ENCODE results near the gene NRK. TPM values are rescaled to one million over a fixed set of nuclear protein-coding genes. Genes with fewer than 3 reads are reported as not detected.

NRK gene
- total and polyA plus RNA-seq, 2 of the 4 experiments (the other 2 are of a cell fraction) = 0.92 to 2.7 TPM

GRCh38 chrX:105821471-105822121 lies 743 bp upstream of the NRK start:
- Histone ChIP-seq H3K56ac (ENCODE audit: extremely low read depth, insufficient read depth, low read length) (no peak overlapping the region), H3K4me3 (ENCODE audit: insufficient read depth, low read depth, low read length) (peak overlapping the region; percentile 25), H4K5ac (ENCODE audit: low read depth, low read length) (no peak overlapping the region), H3K79me1 (ENCODE audit: low read depth in 1 of 2, low read length in 2 of 2) (no peaks in the 10 kb centered on the region), H3K4me2 (ENCODE audit: low read depth, low read length) (peak overlapping the region; percentile 59), H2AFZ (replicated peaks; ENCODE audit: low read length, poor library complexity) (peak overlapping the region; percentile 75), H3K27ac (ENCODE audit: insufficient read depth, low read length) (no peak overlapping the region), H2BK5ac (ENCODE audit: low read depth, low read length, poor library complexity, severe bottlenecking) (no peak overlapping the region), H4K20me1 (ENCODE audit: insufficient read depth, low read length) (no peaks in the 10 kb centered on the region), H3K14ac (replicated peaks; ENCODE audit: low read depth, low read length) (no peak overlapping the region), H2AK5ac (ENCODE audit: low read depth, low read length) (no peak overlapping the region), H3K23ac (ENCODE audit: low read depth, low read length) (no peak overlapping the region), H3K18ac (ENCODE audit: low read depth, low read length) (no peak overlapping the region), H3K36me3 (ENCODE audit: control insufficient read depth, insufficient read depth, low read length) (no peaks in the 10 kb centered on the region), H3K9ac (ENCODE audit: low read depth, low read length) (no peak overlapping the region), H2AK9ac (replicated peaks; ENCODE audit: low read depth, low read length, poor library complexity) (peak overlapping the region; percentile 57), H2BK120ac (ENCODE audit: low read depth, low read length) (no peak overlapping the region), H4K91ac (ENCODE audit: insufficient read depth, low read depth, low read length) (no peak overlapping the region), H2BK15ac (ENCODE audit: low read depth, low read length) (no peak overlapping the region), H3K4me1 (ENCODE audit: control insufficient read depth, insufficient read depth, low read length) (no peaks in the 10 kb centered on the region), H3K9me3 (ENCODE audit: control insufficient read depth, insufficient read depth, low read length) (no peaks in the 10 kb centered on the region; the same call in 1 of the 2 replicates), H3K9me1 (ENCODE audit: insufficient read depth, low read length) (no peaks in the 10 kb centered on the region), H3K4ac (ENCODE audit: low read depth, low read length) (no peak overlapping the region), H2BK20ac (ENCODE audit: low read depth, low read length) (no peak overlapping the region), H4K8ac (ENCODE audit: low read depth in 2 of 2, low read length in 2 of 2) (no peak overlapping the region), H3K27me3 (ENCODE audit: control insufficient read depth, insufficient read depth, low read length) (peaks cover 5% of the 10 kb centered on the region; the same call in 1 of the 2 replicates)
- POLR2A ChIA-PET (ENCODE audit: unreplicated experiment) = no interaction called here
- BruUV-seq (replicated peaks) = no TSS peak
- dilution Hi-C loops (cut with HindIII; ENCODE audit: low sequenced_read_pairs, unreplicated experiment) (no loop called here), intact Hi-C loops (cut with micrococcal nuclease) (no loop called here), in situ Hi-C loops (cut with MboI; ENCODE audit: low sequenced_read_pairs) (no loop called here)
- CTCF ChIA-PET = no interaction called here
- TF ChIP-seq CHD1 (IDR thresholded peaks at IDR 0.05; ENCODE audit: low read depth, low read length) = no peak
- TF ChIP-seq CEBPB (IDR thresholded peaks at IDR 0.05; ENCODE audit: low read depth, low read length) = peak; percentile 43; the same call in 1 of the 2 replicates
- TF ChIP-seq BHLHE40 (IDR thresholded peaks at IDR 0.05; ENCODE audit: low read depth, low read length) = peak; percentile 34; the same call in 1 of the 2 replicates
- peak; percentile 45 for DNase-seq
- peak; percentile 46 for ATAC-seq (ENCODE audit: low read depth)
- WGBS, 2 experiments (ENCODE audit: extremely low coverage in 2 of 2, insufficient read length in 1 of 2) = 7% methylated on average over 10 of the region's 28 CpGs; no CpG with 5 or more reads in 1 of the 2 experiments
